Effector memory CD8-positive, alpha-beta T cell (primary cell): ENCODE results near the gene PLEKHG1.
A peak's percentile ranks its signal among the peaks of the same experiment; 100 is the strongest.

Source experiments
- ATAC-seq: fragments of 150-1000 bp; cut with Tn5 transposase; replicated peaks from 2 replicates; pipeline ENCODE4 v1.10.0; 2021; ENCODE audit warnings: mild to moderate bottlenecking, moderate library complexity
- DNase-seq, 3 experiments: peaks; one replicate each; pipeline ENCODE4 v3.0.0; 2021
- H3K27ac Mint-ChIP-seq, 2 donors: one replicate each; pipeline ENCODE4 v1.8.0; 2022; ENCODE audit warnings: mild to moderate bottlenecking in 2 of 2, mixed read lengths in 2 of 2, moderate library complexity in 2 of 2
- H3K27me3 Mint-ChIP-seq, 2 donors: one replicate each; pipeline ENCODE4 v1.8.0; 2022; ENCODE audit warnings: mixed read lengths in 2 of 2
- H3K36me3 Mint-ChIP-seq: one replicate; pipeline ENCODE4 v1.8.0; 2022; ENCODE audit warnings: mild to moderate bottlenecking, moderate library complexity, mixed read lengths; ENCODE audit not compliant: insufficient read depth
- H3K4me1 Mint-ChIP-seq, 2 donors: one replicate each; pipeline ENCODE4 v1.8.0; 2022; ENCODE audit warnings: low read depth in 2 of 2, mixed read lengths in 2 of 2
- H3K4me3 Mint-ChIP-seq, 2 donors: one replicate each; pipeline ENCODE4 v1.8.0; 2022; ENCODE audit warnings: mild to moderate bottlenecking in 2 of 2, mixed read lengths in 2 of 2, moderate library complexity in 2 of 2
- H3K9me3 Mint-ChIP-seq, 2 donors: one replicate each; pipeline ENCODE4 v1.8.0; 2022; ENCODE audit warnings: mixed read lengths in 2 of 2
- total RNA-seq, 9 experiments: gene quantifications; one replicate each; lab custom pipeline; 2026; lab: John Stamatoyannopoulos, UW

Gene PLEKHG1
- total RNA-seq = 1.2 to 18.1 (median 9.4) reads per million in 9 experiments

DNA sequence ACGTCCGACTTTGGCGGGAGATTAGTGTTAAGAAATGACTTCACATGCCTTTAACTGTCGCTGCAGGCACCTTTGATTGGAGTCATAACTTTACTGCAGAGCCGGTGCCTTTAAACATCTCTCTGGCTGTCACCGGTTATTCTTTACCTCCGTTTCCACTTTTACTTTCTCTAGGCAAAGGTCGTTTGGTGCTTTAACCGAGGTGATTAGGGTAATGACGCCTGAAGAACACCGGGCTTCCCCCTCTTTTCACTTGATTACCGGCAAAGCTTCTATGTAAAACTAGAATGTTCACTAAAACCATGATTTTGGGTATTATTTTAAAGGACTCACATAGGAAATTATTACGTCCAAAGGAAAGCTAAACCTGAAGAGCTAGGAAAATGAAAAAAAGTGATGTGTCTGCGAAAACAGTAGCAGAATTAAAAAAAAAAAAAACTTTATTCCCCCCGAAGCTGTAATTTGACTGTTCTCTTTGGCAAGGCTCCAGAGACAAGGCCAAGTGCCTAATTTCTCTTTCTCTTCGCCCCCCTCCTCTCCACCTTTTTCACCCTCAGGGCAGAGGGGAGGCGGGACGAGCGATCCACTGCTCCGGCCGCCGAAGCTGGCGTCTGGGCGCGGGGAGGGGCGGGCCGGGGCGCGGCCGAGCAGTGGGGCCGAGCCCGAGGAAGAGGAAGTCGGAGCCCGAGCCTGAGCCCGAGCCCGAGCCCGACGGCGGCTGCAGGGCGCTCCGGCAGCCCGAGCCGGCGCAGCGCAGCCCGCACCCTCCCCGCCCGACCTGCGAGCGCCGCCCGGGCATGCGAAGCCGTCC lies at the start of gene PLEKHG1:
TSS of gene PLEKHG1 (plus strand) at position 687 of the 811 bp plus-strand sequence. CDS start 133,797 bp downstream, outside the sequence.
- Mint-ChIP-seq H3K27ac (peak within 1 kb of the TSS; percentile 90 to 97), H3K36me3 (peaks cover 8% of the 10 kb centered on the region), H3K4me1 (peaks cover 13 to 16% of the 10 kb centered on the region in 2 donors), H3K9me3 (no peaks in the 10 kb centered on the region), H3K27me3 (peaks cover 0 to 25% of the 10 kb centered on the region in 2 donors), H3K4me3 (peak within 1 kb of the TSS; percentile 92 to 95)
- DNase-seq (peak; percentile 41 to 61 (median 50)), ATAC-seq (peak; percentile 63)

DNA sequence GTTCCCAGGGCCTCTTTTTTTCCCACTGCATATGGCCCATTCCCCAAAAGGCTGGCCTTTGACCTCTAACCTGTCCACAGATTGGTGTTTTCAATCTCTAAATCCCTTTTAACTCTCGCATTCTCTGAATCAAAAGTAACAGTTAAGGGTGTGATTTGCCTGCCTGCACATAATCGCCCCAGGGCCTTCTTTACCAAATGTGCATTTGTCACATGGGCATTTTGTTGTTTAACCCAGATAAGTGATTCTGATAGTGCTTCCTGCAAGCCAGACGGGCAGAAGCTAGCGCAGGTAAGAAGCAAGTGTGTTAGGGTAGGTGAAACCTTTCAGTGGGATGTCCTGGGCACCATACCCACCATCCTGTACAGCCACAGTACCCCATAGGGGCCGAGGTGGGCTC lies 49.4 kb upstream of the PLEKHG1 start:
- Mint-ChIP-seq H3K27ac (no peak overlapping the region), H3K4me3 (no peak overlapping the region), H3K27me3 (peaks cover 41 to 64% of the 10 kb centered on the region in 2 donors), H3K4me1 (no peaks in the 10 kb centered on the region), H3K36me3 (peaks cover 2% of the 10 kb centered on the region), H3K9me3 (no peaks in the 10 kb centered on the region)
- DNase-seq (no peak), ATAC-seq (no peak)

DNA sequence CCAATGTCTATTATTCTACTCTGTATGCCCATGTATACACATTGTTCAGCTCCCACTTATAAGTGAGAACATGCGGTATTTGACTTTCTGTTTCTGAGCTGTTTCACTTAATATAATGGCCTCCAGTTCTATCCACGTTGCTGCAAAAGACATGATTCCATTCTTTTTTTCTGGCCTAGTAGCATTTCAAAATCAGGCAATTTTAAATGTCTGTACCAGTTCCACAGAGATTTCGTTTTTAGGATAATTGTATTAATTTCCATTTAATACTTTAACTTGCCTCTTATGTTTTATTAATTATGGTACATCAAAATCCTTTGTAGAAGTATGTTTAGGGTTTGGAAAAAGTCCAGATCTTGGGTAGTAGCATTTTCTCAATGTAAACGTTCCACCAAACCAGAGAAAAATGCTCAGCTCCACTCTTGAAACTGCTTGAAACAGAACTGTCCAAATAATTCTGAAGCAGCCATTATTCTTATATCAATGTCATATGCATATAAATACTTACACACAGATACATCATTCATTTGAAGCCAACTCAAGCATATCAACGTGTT lies 42.6 kb upstream of the PLEKHG1 start:
- no peak overlapping the region for H3K4me3 Mint-ChIP-seq
- ATAC-seq = no peak
- peaks cover 52 to 57% of the 10 kb centered on the region in 2 donors for H3K27me3 Mint-ChIP-seq
- no peaks in the 10 kb centered on the region for H3K9me3 Mint-ChIP-seq
- no peak overlapping the region for H3K27ac Mint-ChIP-seq
- no peaks in the 10 kb centered on the region for H3K36me3 Mint-ChIP-seq
- DNase-seq = no peak
- H3K4me1 Mint-ChIP-seq = no peaks in the 10 kb centered on the region

DNA sequence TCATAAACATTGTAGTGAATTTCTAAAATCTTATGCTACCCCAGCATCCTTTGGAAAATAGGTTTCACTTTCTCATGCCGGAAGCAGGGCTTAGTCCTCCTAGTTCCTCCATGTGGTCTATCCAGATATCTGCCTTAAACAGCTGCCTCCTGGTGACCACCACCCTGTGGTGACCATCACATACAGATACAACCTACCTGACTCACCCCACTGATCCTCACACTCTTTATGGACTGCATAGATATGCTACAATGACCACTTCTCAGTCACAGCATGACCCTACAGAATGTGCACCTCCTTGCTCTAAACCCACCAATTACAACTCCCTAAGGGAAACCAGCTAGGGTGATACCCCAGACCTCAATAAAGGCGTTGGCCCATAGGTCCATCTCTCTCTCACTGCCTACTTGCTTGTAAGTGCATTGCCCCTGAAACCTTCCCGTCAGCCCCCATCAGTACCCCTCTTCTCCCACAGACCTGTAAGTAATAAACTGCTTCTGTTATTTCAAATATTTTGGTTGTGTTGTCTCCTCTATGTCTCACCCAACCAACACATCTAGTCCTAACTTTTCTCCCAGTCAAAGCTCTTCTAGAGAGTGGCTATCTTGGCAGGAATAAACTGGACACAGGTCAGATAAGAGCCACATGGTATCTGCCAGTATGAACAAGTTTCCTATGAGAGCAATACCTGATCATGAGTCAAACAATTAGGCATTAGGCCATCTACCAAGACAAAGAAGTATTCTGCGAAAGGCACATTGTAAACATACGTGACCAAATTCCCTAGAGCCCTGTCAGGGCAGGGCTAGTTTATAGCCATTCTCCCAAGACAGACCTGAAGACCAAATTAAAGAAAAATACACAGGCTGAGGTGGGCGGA lies 39.4 kb upstream of the PLEKHG1 start:
- no peak overlapping the region for H3K27ac Mint-ChIP-seq
- no peaks in the 10 kb centered on the region for H3K4me1 Mint-ChIP-seq
- no peaks in the 10 kb centered on the region for H3K36me3 Mint-ChIP-seq
- H3K4me3 Mint-ChIP-seq = no peak overlapping the region
- peaks cover 38 to 45% of the 10 kb centered on the region in 2 donors for H3K27me3 Mint-ChIP-seq
- ATAC-seq (no peak), DNase-seq (no peak)
- no peaks in the 10 kb centered on the region for H3K9me3 Mint-ChIP-seq

DNA sequence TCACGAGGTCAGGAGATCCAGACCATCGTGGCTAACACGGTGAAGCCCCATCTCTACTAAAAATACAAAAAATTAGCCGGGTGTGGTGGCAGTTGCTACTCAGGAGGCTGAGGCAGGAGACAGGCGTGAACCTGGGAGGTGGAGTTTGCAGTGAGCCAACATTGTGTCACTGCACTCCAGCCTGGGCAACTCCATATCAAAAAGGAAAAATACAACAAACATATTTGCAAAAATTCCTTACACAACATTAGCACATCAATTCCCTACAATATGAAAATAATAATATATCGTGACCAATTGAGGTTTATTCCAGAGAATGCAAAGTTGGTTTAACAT lies 38.8 kb upstream of the PLEKHG1 start:
- no peaks in the 10 kb centered on the region for H3K36me3 Mint-ChIP-seq
- peaks cover 42 to 44% of the 10 kb centered on the region in 2 donors for H3K27me3 Mint-ChIP-seq
- H3K4me1 Mint-ChIP-seq = no peaks in the 10 kb centered on the region
- ATAC-seq (no peak), DNase-seq (no peak)
- H3K27ac Mint-ChIP-seq = no peak overlapping the region
- H3K4me3 Mint-ChIP-seq = no peak overlapping the region
- no peaks in the 10 kb centered on the region for H3K9me3 Mint-ChIP-seq

DNA sequence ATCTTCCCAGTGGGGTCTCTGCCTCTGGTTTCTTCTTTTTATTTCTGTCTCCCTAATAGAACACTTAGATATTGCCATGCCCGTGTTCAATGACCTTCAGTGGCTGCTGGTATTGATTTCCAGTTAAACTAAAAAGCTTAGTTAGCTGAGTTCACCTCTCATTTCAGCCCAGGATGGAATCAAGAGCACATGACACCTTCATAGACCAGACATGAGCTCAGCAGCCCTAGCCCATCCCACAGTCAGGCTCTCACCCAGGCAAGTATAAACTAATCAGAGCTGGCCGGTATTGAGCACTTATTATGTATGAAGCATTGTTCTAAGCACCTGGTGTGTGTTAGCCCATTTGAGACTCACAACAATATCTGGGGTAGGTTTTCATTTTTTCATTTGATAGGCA lies 33.7 kb upstream of the PLEKHG1 start:
- H3K4me1 Mint-ChIP-seq = no peaks in the 10 kb centered on the region
- H3K27me3 Mint-ChIP-seq = peaks cover 11 to 27% of the 10 kb centered on the region in 2 donors
- DNase-seq (no peak), ATAC-seq (no peak)
- H3K36me3 Mint-ChIP-seq = no peaks in the 10 kb centered on the region
- no peak overlapping the region for H3K27ac Mint-ChIP-seq
- no peak overlapping the region for H3K4me3 Mint-ChIP-seq
- H3K9me3 Mint-ChIP-seq = no peaks in the 10 kb centered on the region

DNA sequence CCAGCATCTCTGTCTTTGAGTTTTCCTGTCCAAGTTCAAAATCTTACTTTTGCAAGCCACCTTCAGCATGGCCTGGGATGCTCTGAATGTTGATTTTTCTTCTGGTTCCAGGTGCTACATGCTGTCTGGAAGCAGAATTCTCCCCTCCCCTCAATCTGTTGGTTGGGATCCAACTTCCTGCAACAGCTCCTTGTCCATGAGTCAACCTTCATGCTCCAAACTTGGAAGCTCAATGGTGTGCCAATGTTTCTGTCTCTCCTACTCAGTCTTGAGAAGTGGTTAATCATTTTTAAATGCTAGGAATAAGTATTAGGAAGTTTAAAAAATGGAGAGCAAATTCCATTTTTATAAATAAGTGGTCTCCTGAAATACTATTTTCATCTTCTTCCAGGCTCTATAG lies 33.2 kb upstream of the PLEKHG1 start:
- ATAC-seq = no peak
- Mint-ChIP-seq H3K27me3 (peaks cover 14 to 28% of the 10 kb centered on the region in 2 donors), H3K4me3 (no peak overlapping the region), H3K4me1 (no peaks in the 10 kb centered on the region), H3K36me3 (no peaks in the 10 kb centered on the region), H3K9me3 (no peaks in the 10 kb centered on the region), H3K27ac (no peak overlapping the region)
- DNase-seq = no peak

DNA sequence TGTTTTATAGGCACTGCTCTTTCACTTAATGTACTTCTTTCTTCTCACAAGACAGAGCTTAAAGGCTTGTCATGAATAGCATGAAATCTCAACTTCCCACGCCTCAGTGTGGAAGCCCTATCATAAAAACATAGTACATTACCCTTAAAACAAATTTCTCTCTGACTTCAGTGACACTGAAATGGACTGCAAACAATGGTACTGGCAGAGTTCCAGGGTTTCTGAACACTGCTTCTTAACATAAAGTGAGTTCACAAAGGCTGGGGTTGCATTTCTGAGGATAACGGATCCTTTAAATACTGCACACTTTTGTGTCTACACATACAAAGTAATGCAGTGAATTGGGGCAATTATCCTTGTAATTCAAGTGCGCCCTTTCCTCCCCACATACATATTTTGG lies 32.3 kb upstream of the PLEKHG1 start:
- DNase-seq (no peak), ATAC-seq (no peak)
- Mint-ChIP-seq H3K27me3 (peaks cover 20 to 33% of the 10 kb centered on the region in 2 donors), H3K4me1 (no peaks in the 10 kb centered on the region), H3K27ac (no peak overlapping the region), H3K4me3 (no peak overlapping the region), H3K36me3 (no peaks in the 10 kb centered on the region), H3K9me3 (no peaks in the 10 kb centered on the region)

DNA sequence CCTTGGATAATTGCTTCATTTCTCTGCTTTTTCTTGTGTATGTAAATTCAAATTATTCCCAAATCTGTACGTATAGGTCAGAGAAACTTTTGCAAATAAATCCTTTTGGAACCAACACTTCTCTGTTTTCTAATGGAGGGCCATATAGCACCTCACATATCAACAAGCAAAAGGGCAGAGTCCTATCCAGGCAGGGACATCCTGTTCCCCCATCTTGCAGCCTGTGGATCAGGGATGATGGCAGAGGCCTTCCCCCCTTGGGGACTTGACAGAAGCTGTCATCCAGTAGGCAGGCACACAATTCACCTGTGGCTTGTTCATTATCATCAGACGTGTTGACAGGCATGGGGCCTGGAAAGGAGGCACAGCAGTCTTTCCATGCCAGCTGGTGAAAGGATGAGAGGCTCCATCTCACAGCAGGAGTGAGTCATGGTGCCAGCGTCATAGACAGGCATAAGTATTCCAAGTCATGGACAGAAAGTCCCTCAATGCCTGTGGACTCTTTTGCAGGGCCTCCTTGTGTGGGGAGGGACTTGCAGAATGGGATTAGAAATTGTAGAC lies 31.8 kb upstream of the PLEKHG1 start:
- no peaks in the 10 kb centered on the region for H3K4me1 Mint-ChIP-seq

DNA sequence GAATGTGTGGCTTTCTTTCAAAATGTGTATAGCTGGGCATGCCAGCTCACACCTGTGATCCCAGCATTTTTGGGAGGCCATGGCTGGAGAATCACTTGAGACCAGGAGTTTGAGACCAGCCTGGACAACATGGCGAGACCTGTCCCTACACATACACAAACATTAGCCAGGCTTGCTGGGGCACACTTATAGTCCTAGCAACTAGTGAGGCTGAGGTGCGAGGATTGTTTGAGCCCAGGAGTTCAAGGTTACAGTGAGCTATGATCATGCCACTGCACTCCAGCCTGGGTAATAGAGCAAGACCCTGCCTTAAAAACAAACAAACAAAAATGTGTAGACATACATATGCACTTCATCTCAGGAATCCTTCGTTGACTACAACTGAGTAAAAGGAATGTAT lies 31.1 kb upstream of the PLEKHG1 start:
- H3K27me3 Mint-ChIP-seq = peaks cover 31 to 44% of the 10 kb centered on the region in 2 donors
- H3K27ac Mint-ChIP-seq = no peak overlapping the region
- no peak for DNase-seq
- H3K9me3 Mint-ChIP-seq = no peaks in the 10 kb centered on the region
- no peak for ATAC-seq
- H3K36me3 Mint-ChIP-seq = no peaks in the 10 kb centered on the region
- H3K4me3 Mint-ChIP-seq = no peak overlapping the region
- H3K4me1 Mint-ChIP-seq = no peaks in the 10 kb centered on the region

More for the DNA sequence above, 31.8 kb upstream of the PLEKHG1 start:
- Mint-ChIP-seq H3K27me3 (peaks cover 25 to 38% of the 10 kb centered on the region in 2 donors), H3K9me3 (no peaks in the 10 kb centered on the region), H3K4me3 (no peak overlapping the region), H3K27ac (no peak overlapping the region), H3K36me3 (no peaks in the 10 kb centered on the region)
- DNase-seq (no peak), ATAC-seq (no peak)

DNA sequence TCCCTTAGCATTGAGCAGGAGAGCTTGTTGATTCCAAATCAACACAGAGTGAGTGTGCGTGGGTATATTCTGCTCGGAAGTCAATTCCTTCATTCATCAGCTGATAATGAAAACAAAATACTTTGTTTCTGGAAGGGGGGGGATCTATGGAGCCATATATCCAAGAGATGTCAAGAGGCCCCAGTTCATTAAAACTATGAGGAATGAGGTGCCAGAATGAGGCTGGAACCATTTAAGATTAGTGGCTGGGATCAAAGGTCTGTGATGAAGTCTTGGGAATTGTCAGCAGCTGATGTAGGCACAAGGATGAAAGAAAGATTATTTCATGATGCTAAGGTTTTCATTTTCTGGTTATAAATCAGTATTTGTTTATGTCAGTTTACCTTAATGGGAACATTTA lies 30.5 kb upstream of the PLEKHG1 start:
- no peaks in the 10 kb centered on the region for H3K36me3 Mint-ChIP-seq
- DNase-seq (no peak), ATAC-seq (no peak)
- peaks cover 37 to 50% of the 10 kb centered on the region in 2 donors for H3K27me3 Mint-ChIP-seq
- no peaks in the 10 kb centered on the region for H3K4me1 Mint-ChIP-seq
- no peak overlapping the region for H3K4me3 Mint-ChIP-seq
- no peak overlapping the region for H3K27ac Mint-ChIP-seq
- H3K9me3 Mint-ChIP-seq = no peaks in the 10 kb centered on the region

DNA sequence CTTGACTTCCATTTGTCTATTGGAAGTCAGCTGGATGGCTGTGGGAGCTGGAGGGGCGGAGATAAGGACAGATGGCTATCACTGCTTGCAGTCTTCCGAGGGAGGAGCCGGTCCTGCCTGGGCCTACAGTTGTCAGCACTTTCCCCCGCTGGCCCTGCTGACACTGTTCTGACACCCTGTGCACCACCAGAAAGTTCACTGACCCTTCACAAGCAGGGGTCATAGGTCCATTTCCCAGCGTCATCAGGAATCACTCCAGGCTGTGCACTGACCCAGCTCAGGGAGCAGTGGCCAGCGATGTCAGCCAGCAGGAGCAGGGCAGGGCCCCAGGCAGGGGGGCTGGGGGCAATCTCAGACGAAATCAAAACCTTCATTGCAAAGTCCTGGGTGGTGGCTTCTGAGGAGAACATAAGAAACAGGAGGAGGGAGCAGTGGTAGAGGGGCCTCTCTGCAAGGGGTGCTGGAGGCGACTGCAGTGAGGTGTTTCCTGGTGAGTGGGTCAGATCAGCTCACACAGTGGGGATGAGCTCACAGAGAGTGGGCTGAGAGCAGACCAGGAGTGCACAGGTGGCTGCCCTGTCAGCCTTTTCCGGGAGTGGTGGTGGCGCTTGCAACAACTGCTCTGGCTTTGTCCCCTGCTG lies 26.5 kb upstream of the PLEKHG1 start:
- Mint-ChIP-seq H3K9me3 (no peaks in the 10 kb centered on the region), H3K36me3 (peaks cover 5% of the 10 kb centered on the region), H3K27me3 (peaks cover 57 to 75% of the 10 kb centered on the region in 2 donors), H3K4me1 (no peaks in the 10 kb centered on the region), H3K4me3 (no peak overlapping the region), H3K27ac (no peak overlapping the region)
- no peak for DNase-seq
- ATAC-seq = no peak

DNA sequence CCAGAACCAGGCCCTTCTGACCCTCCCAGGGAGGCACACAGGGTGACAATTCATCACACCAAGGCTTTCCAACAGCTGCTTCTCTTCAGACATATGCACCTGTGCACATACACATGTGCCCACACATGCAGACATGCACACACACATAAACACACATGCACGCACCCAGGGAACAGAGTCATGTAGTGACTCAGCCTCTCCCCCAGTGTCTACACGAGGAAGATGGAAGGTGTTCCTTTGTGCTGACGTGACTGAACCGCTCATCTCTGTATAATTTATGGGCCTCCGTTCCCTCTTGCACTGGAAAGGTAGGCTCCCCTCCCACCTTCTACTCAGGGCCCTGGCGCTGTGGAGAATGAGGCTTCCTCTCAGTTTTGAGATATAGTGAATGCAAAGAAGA lies 23.8 kb upstream of the PLEKHG1 start:
- no peak for ATAC-seq
- H3K27me3 Mint-ChIP-seq = peaks cover 50 to 76% of the 10 kb centered on the region in 2 donors

More for the DNA sequence above, 23.8 kb upstream of the PLEKHG1 start:
- Mint-ChIP-seq H3K4me3 (no peak overlapping the region), H3K36me3 (peaks cover 5% of the 10 kb centered on the region), H3K9me3 (no peaks in the 10 kb centered on the region), H3K27ac (no peak overlapping the region), H3K4me1 (no peaks in the 10 kb centered on the region)
- DNase-seq = no peak
